ENCODE measurements around the gene IRAG1.

The IRAG1 gene

DNA sequence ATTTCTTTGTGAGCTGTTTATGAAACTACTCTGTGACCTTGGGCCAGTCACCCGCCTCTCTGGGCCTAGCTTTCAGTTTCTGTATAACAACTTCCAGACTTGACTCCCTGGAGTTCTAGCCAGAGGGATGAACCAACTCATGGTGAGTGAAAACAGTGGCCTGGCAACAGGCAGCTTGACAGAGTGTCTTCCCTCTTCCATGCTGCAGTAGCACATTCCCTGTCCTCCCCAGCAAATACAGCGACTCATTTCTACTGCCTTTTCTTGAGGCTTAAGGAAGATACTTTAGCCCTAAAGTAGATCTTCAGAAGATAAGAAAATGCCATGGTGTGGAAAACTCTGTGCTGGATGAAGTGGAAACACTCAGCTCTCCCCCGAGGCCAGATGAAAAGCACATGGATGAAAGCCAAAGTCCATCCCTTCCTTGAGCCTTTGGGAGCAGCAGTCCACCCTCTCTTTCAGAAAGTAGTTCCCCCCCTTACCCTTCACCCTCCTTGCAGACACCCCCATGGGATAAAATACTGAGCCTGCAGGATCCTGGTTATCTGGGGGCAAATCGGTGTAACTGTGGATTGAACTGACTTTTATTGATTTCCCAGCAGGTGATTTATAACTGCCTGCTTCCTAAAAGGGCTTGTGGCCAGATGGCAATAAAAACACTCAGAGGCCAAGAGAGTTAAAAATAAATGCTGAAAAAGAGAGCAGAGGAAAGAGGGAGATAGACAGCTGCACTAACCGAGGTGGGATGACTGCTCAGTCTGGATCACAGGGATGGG is 24.1 kb downstream of the IRAG1 start:
- H3K4me3 ChIP-seq (ENCODE audit: low read depth, low read length): no peak overlapping the region
- CTCF ChIA-PET: interaction anchor here (1.3 to 1.7 kb wide), 4 partner anchors 12 to 265 kb away, joined by 3 to 8 read pairs (median 4); partner anchors contain the start of gene IRAG1
- no peak for TF ChIP-seq CTCF (IDR thresholded peaks at IDR 0.05; ENCODE audit: insufficient read depth, low read length, missing control alignments)
- POLR2A ChIA-PET: interaction anchor here (0.6 to 1.1 kb wide), 2 partner anchors 62 to 141 kb away, joined by 3 read pairs; no protein-coding TSS in a partner anchor
- DNase-seq (ENCODE audit: low read depth, low spot score): no peak

- ChIA-PET POLR2A (interaction anchor here (0.7 to 1.9 kb wide), 3 partner anchors 26 to 59 kb away, joined by 3 to 6 read pairs (median 3); partner anchors contain the start of gene IRAG1), CTCF (interaction anchor here (1.4 to 2.0 kb wide), 3 partner anchors 10 to 69 kb away, joined by 4 to 6 read pairs (median 4); no protein-coding TSS in a partner anchor)
- no peak for TF ChIP-seq CTCF (IDR thresholded peaks at IDR 0.05; ENCODE audit: insufficient read depth, low read length, missing control alignments)
- peak; percentile 65 for DNase-seq (ENCODE audit: low read depth, low spot score)
- H3K4me3 ChIP-seq (ENCODE audit: low read depth, low read length): no peak overlapping the region
Observed at GRCh38 chr11:10667521-10667885, 26.1 kb downstream of the IRAG1 start.

- H3K4me3 ChIP-seq (ENCODE audit: low read depth, low read length): no peak overlapping the region
- TF ChIP-seq CTCF (IDR thresholded peaks at IDR 0.05; ENCODE audit: insufficient read depth, low read length, missing control alignments): no peak
- DNase-seq (ENCODE audit: low read depth, low spot score): no peak
- ChIA-PET POLR2A (interaction anchor here (0.6 to 1.9 kb wide), 6 partner anchors 9 to 64 kb away, joined by 3 to 6 read pairs (median 3); partner anchors contain the start of gene IRAG1), CTCF (interaction anchor here (0.5 to 2.0 kb wide), 7 partner anchors 10 to 69 kb away, joined by 3 to 7 read pairs (median 3); partner anchors contain the start of gene IRAG1)
Observed at GRCh38 chr11:10666556-10667520, 26.7 kb downstream of the IRAG1 start.

DNA sequence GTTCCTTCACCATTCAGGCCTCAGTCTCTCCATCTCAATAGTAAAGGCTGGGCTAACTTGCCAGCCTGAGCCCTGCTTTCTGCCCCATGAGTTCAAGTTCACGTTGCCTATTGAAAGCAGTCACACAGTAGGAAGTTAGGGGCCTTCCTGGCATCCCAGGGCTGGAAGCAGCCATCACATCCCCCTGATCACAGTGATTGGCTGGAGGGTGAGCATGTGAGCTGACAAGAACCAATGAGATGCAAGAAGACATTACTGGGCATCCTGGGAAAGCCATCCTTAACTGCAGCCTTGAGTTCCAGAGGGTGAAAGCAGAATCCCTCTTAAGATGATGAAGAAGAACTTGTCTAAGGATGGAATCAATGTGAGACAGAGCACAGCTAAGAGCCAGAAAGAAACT is 29.1 kb downstream of the IRAG1 start:
- TF ChIP-seq CTCF (IDR thresholded peaks at IDR 0.05; ENCODE audit: insufficient read depth, low read length, missing control alignments): no peak
- H3K4me3 ChIP-seq (ENCODE audit: low read depth, low read length): no peak overlapping the region
- no peak for DNase-seq (ENCODE audit: low read depth, low spot score)
- ChIA-PET POLR2A (interaction anchor here (1.7 kb wide), 1 partner anchor 29 kb away, joined by 4 read pairs; the partner anchor contains the start of gene IRAG1), CTCF (interaction anchor here (0.8 to 2.8 kb wide), 5 partner anchors 9 to 123 kb away, joined by 3 to 11 read pairs (median 3); partner anchors contain the start of gene RNF141)

DNA sequence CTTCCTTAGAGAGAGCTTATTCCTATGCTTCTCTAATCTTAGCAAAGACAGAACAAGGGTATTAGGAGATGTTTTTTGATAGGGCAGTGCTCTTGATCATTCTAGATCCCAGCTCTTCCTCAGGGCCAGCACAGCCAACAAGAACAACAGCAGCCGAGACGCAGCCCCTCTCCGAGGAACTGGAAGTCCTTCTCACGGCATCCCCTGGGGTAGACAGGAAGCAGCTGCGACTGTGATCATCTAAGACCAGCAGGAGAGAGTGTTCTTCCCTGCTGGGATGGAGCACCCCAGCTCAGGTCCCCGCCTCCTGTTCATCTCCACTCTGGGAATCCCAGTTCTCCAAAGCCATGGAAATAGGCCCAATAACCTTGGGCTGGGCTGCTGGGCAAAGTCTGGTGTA is 29.6 kb downstream of the IRAG1 start:
- ChIA-PET POLR2A (interaction anchor here (1.7 kb wide), 1 partner anchor 30 kb away, joined by 4 read pairs; the partner anchor contains the start of gene IRAG1), CTCF (interaction anchor here (1.0 to 2.8 kb wide), 4 partner anchors 11 to 122 kb away, joined by 3 to 11 read pairs (median 8); partner anchors contain the start of gene RNF141)
- DNase-seq (ENCODE audit: low read depth, low spot score): no peak

More for the DNA sequence above, 29.6 kb downstream of the IRAG1 start:
- H3K4me3 ChIP-seq (ENCODE audit: low read depth, low read length): no peak overlapping the region
- TF ChIP-seq CTCF (IDR thresholded peaks at IDR 0.05; ENCODE audit: insufficient read depth, low read length, missing control alignments): no peak
